HUDEP-2 (cell line): ENCODE results near the gene ASB7.
"Not testable (repeated sequence)": the region's sequence is repeated elsewhere in the genome, so short reads cannot be mapped to it uniquely, and the experiment has no call there.

Experiments used
- DNase-seq, 76 experiments: peaks; one replicate each; lab custom pipeline; 2025; ENCODE audit not compliant: unreplicated experiment in 76 of 76; lab: John Stamatoyannopoulos, UW

ASB7 gene

GRCh38 chr15:100645671-100646070 is 43.3 kb downstream of the ASB7 start:
- DNase-seq = no peak

GRCh38 chr15:100648951-100649350 is 46.6 kb downstream of the ASB7 start:
- DNase-seq = no peak

- no peak for DNase-seq
These were observed 48.3 kb downstream of the ASB7 start for GRCh38 chr15:100650685-100651084.

DNA sequence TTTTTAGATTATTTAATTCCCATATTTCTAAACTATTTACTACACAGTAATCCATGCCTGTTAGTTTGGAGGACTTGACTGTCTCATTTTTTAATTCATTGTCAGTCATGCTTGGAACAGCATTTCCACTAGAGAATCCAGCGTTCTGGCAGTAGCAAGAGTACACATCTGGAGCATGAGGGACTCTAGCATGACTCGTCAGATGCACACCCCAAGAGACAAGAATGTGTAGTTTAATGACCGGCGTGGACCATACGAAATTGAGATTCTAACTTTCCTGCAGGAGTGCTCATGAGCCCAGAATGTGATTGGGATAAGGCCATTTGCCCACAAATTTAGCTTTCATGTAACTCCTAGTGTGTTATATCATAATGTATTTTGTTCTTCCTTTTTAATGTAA is 48.9 kb downstream of the ASB7 start:
- no peak for DNase-seq

- DNase-seq = no peak
These were observed 49.7 kb downstream of the ASB7 start for GRCh38 chr15:100652116-100652515.

DNA sequence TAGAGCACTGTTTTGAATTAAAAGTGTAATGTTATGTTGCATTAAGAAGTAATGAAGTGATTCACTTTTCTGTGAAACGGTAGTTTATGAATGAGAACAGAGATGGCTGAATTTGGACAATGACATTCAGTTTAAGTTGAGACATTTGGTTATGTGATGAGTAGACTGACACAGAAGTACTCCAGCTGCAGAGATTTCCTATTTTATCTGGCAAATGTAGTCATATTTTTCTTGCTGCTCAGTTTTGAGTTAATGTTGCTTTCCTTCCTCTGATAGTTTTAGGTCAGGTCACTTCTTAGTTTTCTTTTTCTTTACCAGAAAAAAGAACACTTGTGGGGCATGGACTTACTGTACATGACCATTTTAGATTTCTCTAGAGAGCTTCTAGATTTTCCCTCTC is 51.2 kb downstream of the ASB7 start:
- DNase-seq = no peak

DNA sequence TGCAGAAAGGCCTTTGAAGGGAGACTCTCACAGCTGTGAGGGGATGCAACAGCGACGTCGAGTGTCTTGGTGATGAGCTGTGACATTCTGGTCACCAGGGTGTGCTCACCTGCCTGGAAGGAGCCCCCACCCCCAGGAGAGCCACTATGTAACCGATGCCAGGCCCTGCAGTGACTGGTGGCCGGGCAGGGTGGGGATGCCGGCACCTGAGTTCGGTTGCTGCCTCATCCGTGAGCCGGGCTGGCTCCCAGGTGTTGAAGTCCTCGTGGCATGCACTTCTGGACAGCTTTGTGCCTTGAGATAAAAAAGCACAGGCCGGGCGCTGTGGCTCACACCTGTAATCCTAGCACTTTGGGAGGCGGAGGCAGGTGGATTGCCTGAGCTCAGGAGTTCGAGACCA is 56.5 kb downstream of the ASB7 start:
- DNase-seq = no peak

- no peak for DNase-seq
These were observed 58.8 kb downstream of the ASB7 start for GRCh38 chr15:100661156-100661555.

GRCh38 chr15:100663086-100663914 is 60.9 kb downstream of the ASB7 start:
- no peak for DNase-seq

DNA sequence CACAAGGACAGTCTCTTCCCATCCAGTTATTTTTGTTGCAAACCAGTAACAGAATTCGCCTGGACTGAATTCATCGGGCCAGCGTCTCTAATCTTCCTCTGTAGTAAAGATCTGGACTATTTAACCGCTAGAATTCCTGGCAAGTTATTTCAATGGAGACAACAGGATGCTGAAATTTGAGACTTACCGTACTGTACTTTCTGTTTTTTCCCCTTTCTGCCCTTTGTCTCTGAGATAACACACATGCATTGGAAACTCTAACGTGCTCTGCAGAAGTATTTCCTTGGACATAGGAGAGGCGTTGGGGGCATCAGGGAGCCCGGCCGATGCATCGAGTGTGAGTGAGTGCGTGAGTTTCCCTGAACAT is 61.5 kb downstream of the ASB7 start:
- DNase-seq = no peak

DNA sequence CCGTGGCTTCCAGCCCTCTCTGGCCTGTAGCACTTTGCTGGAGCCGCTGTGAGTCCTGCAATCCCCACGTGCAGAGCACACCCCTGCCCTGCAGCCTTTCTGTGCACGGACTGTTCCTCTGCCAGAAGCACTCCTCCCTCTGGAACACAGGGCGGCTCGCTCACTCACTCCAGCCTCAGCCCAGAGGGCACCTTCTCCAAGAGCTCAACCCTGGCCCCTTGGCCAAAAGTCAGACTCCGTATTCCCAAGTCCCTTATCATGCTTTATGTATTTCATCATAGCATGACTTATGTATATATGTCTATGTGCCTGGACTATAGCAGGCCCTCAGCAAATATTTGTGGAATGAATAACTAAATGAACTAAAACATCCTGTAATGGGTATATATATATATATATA is 63.2 kb downstream of the ASB7 start:
- no peak for DNase-seq

DNA sequence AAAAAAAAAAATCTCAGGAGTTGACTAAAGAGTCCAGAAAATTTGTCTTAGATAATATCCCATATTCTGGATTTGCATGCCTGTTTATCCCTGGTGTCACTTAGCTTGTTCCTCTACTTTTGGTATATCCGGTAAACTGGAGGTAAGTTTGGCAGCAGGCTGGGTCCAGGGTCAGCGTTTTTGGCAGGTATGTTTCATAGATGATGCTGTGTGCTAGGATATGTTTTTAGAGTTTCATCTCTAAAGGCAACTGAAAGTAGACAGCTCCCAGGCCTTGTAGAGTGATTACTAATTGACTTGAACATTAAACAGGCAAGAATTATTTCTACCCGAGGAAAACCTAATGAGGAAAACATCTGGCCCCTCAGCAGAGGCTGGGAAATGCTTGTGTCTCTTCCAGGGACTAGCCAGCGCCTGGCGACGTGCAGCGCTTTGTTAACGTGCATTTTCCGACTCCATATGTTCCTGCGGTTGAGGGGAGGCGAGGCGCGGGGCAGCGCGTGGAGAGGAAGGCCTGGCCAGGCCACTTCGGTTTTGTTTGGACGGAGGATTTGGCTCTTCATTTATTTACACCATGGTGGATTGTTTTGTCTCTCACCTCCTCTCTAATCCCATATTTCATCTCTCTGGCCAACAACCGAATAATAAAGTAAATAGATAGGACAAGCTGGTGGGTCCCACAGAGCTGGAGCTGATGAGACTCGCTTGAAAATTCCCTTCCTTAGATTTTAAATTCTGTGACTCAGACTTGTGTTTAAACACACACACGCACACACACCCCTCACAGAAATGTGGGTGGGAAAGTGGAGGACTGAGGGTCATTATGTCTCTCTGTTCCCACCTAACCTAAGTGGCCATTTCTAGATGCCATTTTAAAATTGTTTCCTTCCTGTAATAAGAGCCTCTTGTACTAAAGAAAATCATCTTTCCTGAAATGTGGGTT is 65.3 kb downstream of the ASB7 start:
- no peak for DNase-seq

DNA sequence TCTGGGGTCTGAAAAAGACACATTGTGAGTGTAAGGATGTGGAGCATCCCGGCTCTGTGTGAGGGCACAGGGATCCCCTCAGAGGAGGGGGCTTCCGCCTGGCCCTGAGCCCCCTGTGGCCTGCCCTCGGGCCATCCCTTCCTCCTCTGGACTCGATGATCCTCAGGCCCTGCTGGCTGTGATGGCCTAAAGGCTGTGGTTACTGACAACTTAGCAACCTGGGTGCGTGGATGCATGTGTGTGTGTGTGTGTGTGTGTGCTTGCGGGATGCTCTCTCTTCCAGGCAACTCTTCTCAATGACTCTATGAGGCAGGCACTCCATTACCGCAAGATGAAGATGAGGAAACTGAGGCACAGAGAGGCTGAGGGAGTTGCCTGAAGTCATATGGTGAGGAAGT is 66.0 kb downstream of the ASB7 start:
- no peak for DNase-seq

GRCh38 chr15:100669260-100669659 is 66.9 kb downstream of the ASB7 start:
- DNase-seq = no peak

DNA sequence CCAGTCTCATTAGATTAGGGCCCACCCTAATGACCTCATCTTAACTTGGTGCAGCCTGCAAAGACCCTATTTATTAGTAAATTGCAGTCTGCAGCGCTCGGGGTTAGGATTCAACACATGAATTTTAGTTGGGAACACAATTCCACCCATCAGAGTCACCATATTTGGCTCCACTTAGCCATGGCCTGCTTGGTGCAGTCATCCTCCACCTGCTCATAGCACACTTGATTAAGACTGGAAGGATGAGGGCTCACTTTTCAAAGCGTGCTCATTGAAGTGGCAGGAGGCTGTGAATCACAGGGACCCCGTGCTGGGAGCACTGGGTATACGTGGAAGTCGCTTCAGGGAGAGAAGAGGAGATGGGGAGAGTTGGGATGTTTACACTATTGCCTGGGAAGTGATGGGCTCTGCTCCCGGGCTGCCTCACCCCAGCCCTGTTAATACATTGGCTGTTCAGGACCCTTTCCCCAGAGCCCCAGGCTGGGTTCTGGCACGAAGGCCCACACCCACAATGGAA is 68.2 kb downstream of the ASB7 start:
- no peak for DNase-seq

DNA sequence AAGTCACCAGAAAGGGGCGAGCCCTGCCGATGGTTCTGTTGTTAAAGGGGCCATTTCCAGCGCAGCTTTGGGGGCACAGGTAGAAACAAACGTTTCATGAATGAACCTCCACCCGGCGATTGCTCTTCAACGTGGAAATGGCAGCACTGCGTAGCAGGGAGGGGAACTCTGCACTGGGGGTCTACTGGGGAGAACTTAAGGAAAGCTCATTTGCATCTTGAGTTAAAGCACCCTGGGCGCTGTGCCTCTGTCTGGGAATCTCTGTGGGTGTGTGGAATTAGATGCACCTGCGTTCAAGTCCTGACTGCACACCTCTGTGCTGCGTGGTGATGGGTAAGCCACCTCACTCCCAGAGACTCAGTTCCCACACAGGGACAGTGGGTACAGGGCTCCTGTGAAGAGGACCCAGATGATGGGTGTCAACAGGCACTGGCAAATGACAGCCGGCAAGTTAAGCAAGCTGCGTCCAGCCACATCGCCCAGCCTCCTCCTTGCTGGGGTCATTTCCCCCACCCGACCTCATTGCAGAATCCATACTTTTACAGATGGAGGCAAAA is 68.8 kb downstream of the ASB7 start:
- DNase-seq = no peak

- no peak for DNase-seq
These were observed 69.6 kb downstream of the ASB7 start for GRCh38 chr15:100671858-100672543.

- no peak for DNase-seq
These were observed 70.6 kb downstream of the ASB7 start for GRCh38 chr15:100672959-100673358.

DNA sequence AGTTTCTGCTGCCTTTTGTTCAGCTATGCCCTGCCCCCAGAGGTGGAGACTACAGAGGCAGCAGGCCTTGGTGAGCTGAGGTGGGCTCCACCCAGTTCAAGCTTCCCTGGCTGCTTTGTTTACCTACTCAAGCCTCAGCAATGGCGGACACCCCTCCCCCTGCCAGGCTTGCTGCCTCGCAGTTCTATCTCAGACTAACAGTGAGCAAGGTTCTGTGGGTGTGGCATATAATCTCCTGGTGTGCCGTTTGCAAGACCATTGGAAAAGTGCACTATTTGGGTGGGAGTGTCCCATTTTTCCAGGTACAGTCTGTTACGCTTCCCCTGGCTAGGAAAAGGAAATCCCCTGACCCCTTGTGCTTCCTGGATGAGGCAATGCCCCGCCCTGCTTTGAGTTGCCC is 76.8 kb downstream of the ASB7 start:
- not testable (repeated sequence) for DNase-seq

GRCh38 chr15:100680726-100681125 is 78.3 kb downstream of the ASB7 start:
- no peak for DNase-seq

GRCh38 chr15:100681335-100681746 is 79.0 kb downstream of the ASB7 start:
- DNase-seq = no peak
